Measurements from ENCODE around the gene MTUS2.

Gene MTUS2

GRCh38 chr13:29524641-29525040 is 704.5 kb downstream of the MTUS2 start:
- Histone ChIP-seq H2AFZ (ENCODE audit: low read depth, low read length) (no peak overlapping the region), H3K4me1 (ENCODE audit: insufficient read depth, low read length) (no peaks in the 10 kb centered on the region), H3K27me3 (ENCODE audit: insufficient read depth, low read length, poor library complexity) (no peaks in the 10 kb centered on the region), H3K4me2 (ENCODE audit: insufficient read depth, low read length) (no peak overlapping the region), H3K9ac (ENCODE audit: low read depth, low read length) (no peak overlapping the region), H3K79me2 (ENCODE audit: insufficient read depth, low read length) (peaks cover 29% of the 10 kb centered on the region), H3K36me3 (ENCODE audit: insufficient read depth, low read length) (peaks cover 99% of the 10 kb centered on the region), H3K27ac (ENCODE audit: low read length) (no peak overlapping the region), H3K9me3 (ENCODE audit: insufficient read depth, low read length, severe bottlenecking) (no peaks in the 10 kb centered on the region), H4K20me1 (ENCODE audit: insufficient read depth, low read length) (peaks cover 63% of the 10 kb centered on the region), H3K4me3 (ENCODE audit: low read depth in 1 of 2, low read length in 2 of 2) (no peak overlapping the region)
- TF ChIP-seq EZH2 (IDR thresholded peaks at IDR 0.05; ENCODE audit: borderline replicate concordance, low read depth, low read length, severe bottlenecking): no peak
- TF ChIP-seq CTCF (IDR thresholded peaks at IDR 0.05; ENCODE audit: borderline replicate concordance, extremely low read depth, low read length, poor library complexity, severe bottlenecking): no peak
- ATAC-seq (ENCODE audit: insufficient read depth, low read depth): no peak
- DNase-seq: no peak

- Histone ChIP-seq H3K9ac (ENCODE audit: low read depth, low read length) (no peak overlapping the region), H3K4me3 (ENCODE audit: low read depth in 1 of 2, low read length in 2 of 2) (no peak overlapping the region), H4K20me1 (ENCODE audit: insufficient read depth, low read length) (peaks cover 64% of the 10 kb centered on the region), H3K4me1 (ENCODE audit: insufficient read depth, low read length) (no peaks in the 10 kb centered on the region), H3K79me2 (ENCODE audit: insufficient read depth, low read length) (peaks cover 34% of the 10 kb centered on the region), H3K27ac (ENCODE audit: low read length) (no peak overlapping the region), H3K36me3 (ENCODE audit: insufficient read depth, low read length) (peaks cover 99% of the 10 kb centered on the region), H3K9me3 (ENCODE audit: insufficient read depth, low read length, severe bottlenecking) (no peaks in the 10 kb centered on the region), H2AFZ (ENCODE audit: low read depth, low read length) (no peak overlapping the region), H3K27me3 (ENCODE audit: insufficient read depth, low read length, poor library complexity) (no peaks in the 10 kb centered on the region), H3K4me2 (ENCODE audit: insufficient read depth, low read length) (no peak overlapping the region)
- ATAC-seq (ENCODE audit: insufficient read depth, low read depth) (no peak), DNase-seq (no peak)
- TF ChIP-seq CTCF (IDR thresholded peaks at IDR 0.05; ENCODE audit: borderline replicate concordance, extremely low read depth, low read length, poor library complexity, severe bottlenecking) (no peak), EZH2 (IDR thresholded peaks at IDR 0.05; ENCODE audit: borderline replicate concordance, low read depth, low read length, severe bottlenecking) (no peak)
Observed at GRCh38 chr13:29525757-29526156, 705.6 kb downstream of the MTUS2 start.

- H3K79me2 ChIP-seq (ENCODE audit: insufficient read depth, low read length): peaks cover 34% of the 10 kb centered on the region
- TF ChIP-seq EZH2 (IDR thresholded peaks at IDR 0.05; ENCODE audit: borderline replicate concordance, low read depth, low read length, severe bottlenecking): no peak
- TF ChIP-seq CTCF (IDR thresholded peaks at IDR 0.05; ENCODE audit: borderline replicate concordance, extremely low read depth, low read length, poor library complexity, severe bottlenecking): no peak
- H3K36me3 ChIP-seq (ENCODE audit: insufficient read depth, low read length): peaks cover 99% of the 10 kb centered on the region
- no peaks in the 10 kb centered on the region for H3K27me3 ChIP-seq (ENCODE audit: insufficient read depth, low read length, poor library complexity)
- no peak overlapping the region for H3K9ac ChIP-seq (ENCODE audit: low read depth, low read length)
- H4K20me1 ChIP-seq (ENCODE audit: insufficient read depth, low read length): peaks cover 70% of the 10 kb centered on the region
- no peak overlapping the region for H3K27ac ChIP-seq (ENCODE audit: low read length)
- no peak overlapping the region for H3K4me2 ChIP-seq (ENCODE audit: insufficient read depth, low read length)
- no peak overlapping the region for H2AFZ ChIP-seq (ENCODE audit: low read depth, low read length)
- H3K4me3 ChIP-seq (ENCODE audit: low read depth in 1 of 2, low read length in 2 of 2): no peak overlapping the region
- H3K4me1 ChIP-seq (ENCODE audit: insufficient read depth, low read length): no peaks in the 10 kb centered on the region
- ATAC-seq (ENCODE audit: insufficient read depth, low read depth): no peak
- DNase-seq: no peak
- no peaks in the 10 kb centered on the region for H3K9me3 ChIP-seq (ENCODE audit: insufficient read depth, low read length, severe bottlenecking)
Observed at GRCh38 chr13:29526741-29527140, 706.6 kb downstream of the MTUS2 start.

- Histone ChIP-seq H3K36me3 (ENCODE audit: insufficient read depth, low read length) (peaks cover 99% of the 10 kb centered on the region), H3K79me2 (ENCODE audit: insufficient read depth, low read length) (peaks cover 34% of the 10 kb centered on the region), H2AFZ (ENCODE audit: low read depth, low read length) (no peak overlapping the region), H3K27ac (ENCODE audit: low read length) (no peak overlapping the region), H3K27me3 (ENCODE audit: insufficient read depth, low read length, poor library complexity) (no peaks in the 10 kb centered on the region), H3K9me3 (ENCODE audit: insufficient read depth, low read length, severe bottlenecking) (no peaks in the 10 kb centered on the region), H3K4me3 (ENCODE audit: low read depth in 1 of 2, low read length in 2 of 2) (no peak overlapping the region), H3K4me2 (ENCODE audit: insufficient read depth, low read length) (no peak overlapping the region), H3K9ac (ENCODE audit: low read depth, low read length) (no peak overlapping the region), H4K20me1 (ENCODE audit: insufficient read depth, low read length) (peaks cover 70% of the 10 kb centered on the region), H3K4me1 (ENCODE audit: insufficient read depth, low read length) (no peaks in the 10 kb centered on the region)
- ATAC-seq (ENCODE audit: insufficient read depth, low read depth): no peak
- TF ChIP-seq CTCF (IDR thresholded peaks at IDR 0.05; ENCODE audit: borderline replicate concordance, extremely low read depth, low read length, poor library complexity, severe bottlenecking) (no peak), EZH2 (IDR thresholded peaks at IDR 0.05; ENCODE audit: borderline replicate concordance, low read depth, low read length, severe bottlenecking) (no peak)
- no peak for DNase-seq
Observed at GRCh38 chr13:29527511-29527910, 707.4 kb downstream of the MTUS2 start.

Measured in DND-41 (cell line).